Endothelial cell of umbilical vein (primary cell): ENCODE measurements around the gene RDM1.
"Not testable (repeated sequence)": the region's sequence is repeated elsewhere in the genome, so short reads cannot be mapped to it uniquely, and the experiment has no call there.

Source experiments
- CTCF ChIP-seq, 2 donors: IDR thresholded peaks; 1 replicate in 1 of 2; 2 replicates in 1 of 2; pipeline ENCODE4 v1.5.1; 2011; ENCODE audit warnings: low read length in 2 of 2, mild to moderate bottlenecking in 2 of 2, moderate library complexity in 2 of 2, control low read depth in 1 of 2, inconsistent platforms in 1 of 2, low read depth in 1 of 2; ENCODE audit not compliant: insufficient read depth in 1 of 2; ENCODE audit errors: extremely low read depth in 1 of 2
- EZH2 ChIP-seq: IDR thresholded peaks from 2 replicates; pipeline ENCODE4 v1.6.1; 2012; ENCODE audit warnings: borderline replicate concordance, low read depth, mild to moderate bottlenecking, moderate library complexity, low read length, inconsistent platforms; ENCODE audit not compliant: severe bottlenecking
- JUN ChIP-seq: IDR thresholded peaks from 2 replicates; pipeline ENCODE4 v1.6.1; 2011; ENCODE audit warnings: borderline replicate concordance, low read depth; ENCODE audit not compliant: insufficient read length, insufficient read depth
- MAX ChIP-seq: IDR thresholded peaks from 2 replicates; pipeline ENCODE4 v1.6.1; 2011; ENCODE audit not compliant: insufficient read depth, insufficient read length

GRCh38 chr17:35938492-35938891 is 7.9 kb upstream of the RDM1 start:
- TF ChIP-seq CTCF (IDR thresholded peaks at IDR 0.05; ENCODE audit: extremely low read depth in 1 of 2, insufficient read depth in 1 of 2, low read depth in 1 of 2, low read length in 2 of 2); EZH2; JUN; MAX: not testable (repeated sequence)
